Measurements from ENCODE around the gene NPIPB8.
"Not testable (repeated sequence)": the region's sequence is repeated elsewhere in the genome, so short reads cannot be mapped to it uniquely, and the experiment has no call there.

GRCh38 chr16:28700349-28700748, 62.5 kb downstream of the NPIPB8 start:
- not testable (repeated sequence) for TF ChIP-seq CTCF, EZH2phosphoT487, EZH2 (IDR thresholded peaks at IDR 0.05)

Measured in neural progenitor cell (in vitro differentiated cells).